Muscle layer of colon (tissue), 2 donors: ENCODE measurements around the gene FLOT2.
A peak's percentile ranks its signal among the peaks of the same experiment; 100 is the strongest.

Experiments
- H3K27ac ChIP-seq: one replicate; pipeline ENCODE4 v1.7.0; 2013; ENCODE audit warnings: low read depth, mild to moderate bottlenecking, low read length, moderate library complexity
- H3K27me3 ChIP-seq, 2 donors: one replicate each; pipeline ENCODE4 v1.7.0; 2013; ENCODE audit warnings: low read length in 2 of 2, mild to moderate bottlenecking in 2 of 2; ENCODE audit not compliant: insufficient read depth in 2 of 2, control insufficient read depth in 1 of 2
- H3K36me3 ChIP-seq: one replicate; pipeline ENCODE4 v1.7.0; 2013; ENCODE audit warnings: mild to moderate bottlenecking, low read length; ENCODE audit not compliant: insufficient read depth
- H3K4me1 ChIP-seq: one replicate; pipeline ENCODE4 v1.7.0; 2013; ENCODE audit warnings: mild to moderate bottlenecking, low read length; ENCODE audit not compliant: insufficient read depth
- H3K4me3 ChIP-seq, 2 donors: one replicate each; pipeline ENCODE4 v1.7.0; 2013; ENCODE audit warnings: low read length in 2 of 2, low read depth in 1 of 2, mild to moderate bottlenecking in 1 of 2, moderate library complexity in 1 of 2
- H3K9ac ChIP-seq: one replicate; pipeline ENCODE4 v1.7.0; 2013; ENCODE audit warnings: low read length
- H3K9me3 ChIP-seq: one replicate; pipeline ENCODE4 v1.7.0; 2013; ENCODE audit warnings: mild to moderate bottlenecking, low read length
- donor health status: abdominal sarcoma.
- donor health status: Adenocarcinoma of cecum.

FLOT2 gene

GRCh38 chr17:28896884-28897768 is at the start of gene FLOT2:
Gene FLOT2, minus strand, starts transcription at chr17:28897733. Its CDS starts 159 bp downstream, at chr17:28897574.
- Histone ChIP-seq H3K9me3 (no peaks in the 10 kb centered on the region), H3K27me3 (no peaks in the 10 kb centered on the region), H3K4me3 (peak within 1 kb of the TSS; percentile 70 to 86), H3K27ac (peak within 1 kb of the TSS; percentile 88), H3K4me1 (peaks cover 25% of the 10 kb centered on the region), H3K9ac (peak within 1 kb of the TSS; percentile 97), H3K36me3 (no peaks in the 10 kb centered on the region)

- Histone ChIP-seq H3K4me1 (peaks cover 55% of the 10 kb centered on the region), H3K27me3 (no peaks in the 10 kb centered on the region)
Observed at GRCh38 chr17:28946239-28946638, 48.7 kb upstream of the FLOT2 start.

GRCh38 chr17:28944862-28945741 is 47.6 kb upstream of the FLOT2 start:
- H3K9me3 ChIP-seq: no peaks in the 10 kb centered on the region
- no peak overlapping the region for H3K9ac ChIP-seq
- peaks cover 67% of the 10 kb centered on the region for H3K4me1 ChIP-seq
- H3K27ac ChIP-seq: no peak overlapping the region
- peaks cover 4% of the 10 kb centered on the region for H3K36me3 ChIP-seq
- H3K4me3 ChIP-seq: no peak overlapping the region
- no peaks in the 10 kb centered on the region for H3K27me3 ChIP-seq

More at GRCh38 chr17:28946239-28946638, 48.7 kb upstream of the FLOT2 start:
- H3K9ac ChIP-seq: no peak overlapping the region
- no peaks in the 10 kb centered on the region for H3K9me3 ChIP-seq
- peaks cover 4% of the 10 kb centered on the region for H3K36me3 ChIP-seq
- H3K27ac ChIP-seq: peak overlapping the region; percentile 5
- peak overlapping the region in 1 of 2 donors; percentile 3 for H3K4me3 ChIP-seq

GRCh38 chr17:28944343-28944742 is 46.8 kb upstream of the FLOT2 start:
- H3K36me3 ChIP-seq: peaks cover 4% of the 10 kb centered on the region
- H3K9me3 ChIP-seq: no peaks in the 10 kb centered on the region
- no peak overlapping the region for H3K27ac ChIP-seq
- peaks cover 74% of the 10 kb centered on the region for H3K4me1 ChIP-seq
- no peak overlapping the region for H3K4me3 ChIP-seq
- no peak overlapping the region for H3K9ac ChIP-seq
- H3K27me3 ChIP-seq: no peaks in the 10 kb centered on the region

GRCh38 chr17:28942925-28943324 is 45.4 kb upstream of the FLOT2 start:
- Histone ChIP-seq H3K36me3 (peaks cover 4% of the 10 kb centered on the region), H3K4me1 (peaks cover 80% of the 10 kb centered on the region), H3K27me3 (no peaks in the 10 kb centered on the region), H3K9ac (no peak overlapping the region), H3K9me3 (no peaks in the 10 kb centered on the region), H3K27ac (no peak overlapping the region), H3K4me3 (no peak overlapping the region)

- Histone ChIP-seq H3K9me3 (no peaks in the 10 kb centered on the region), H3K9ac (no peak overlapping the region), H3K36me3 (peaks cover 4% of the 10 kb centered on the region), H3K27me3 (no peaks in the 10 kb centered on the region), H3K4me1 (peaks cover 80% of the 10 kb centered on the region), H3K4me3 (no peak overlapping the region), H3K27ac (no peak overlapping the region)
Observed at GRCh38 chr17:28941251-28941650, 43.7 kb upstream of the FLOT2 start.

- Histone ChIP-seq H3K27ac (no peak overlapping the region), H3K9ac (no peak overlapping the region), H3K9me3 (no peaks in the 10 kb centered on the region), H3K36me3 (peaks cover 4% of the 10 kb centered on the region), H3K4me1 (peaks cover 80% of the 10 kb centered on the region), H3K4me3 (no peak overlapping the region), H3K27me3 (no peaks in the 10 kb centered on the region)
Observed at GRCh38 chr17:28940675-28941074, 43.1 kb upstream of the FLOT2 start.

- Histone ChIP-seq H3K9ac (no peak overlapping the region), H3K4me1 (peaks cover 77% of the 10 kb centered on the region), H3K27ac (no peak overlapping the region), H3K9me3 (no peaks in the 10 kb centered on the region), H3K36me3 (peaks cover 4% of the 10 kb centered on the region), H3K27me3 (no peaks in the 10 kb centered on the region), H3K4me3 (no peak overlapping the region)
Observed at GRCh38 chr17:28940142-28940541, 42.6 kb upstream of the FLOT2 start.

GRCh38 chr17:28938552-28938951 is 41.0 kb upstream of the FLOT2 start:
- Histone ChIP-seq H3K27ac (no peak overlapping the region), H3K36me3 (peaks cover 4% of the 10 kb centered on the region), H3K9me3 (no peaks in the 10 kb centered on the region), H3K27me3 (no peaks in the 10 kb centered on the region), H3K4me1 (peaks cover 67% of the 10 kb centered on the region), H3K4me3 (no peak overlapping the region), H3K9ac (no peak overlapping the region)

GRCh38 chr17:28937044-28937729 is 39.7 kb upstream of the FLOT2 start:
- Histone ChIP-seq H3K9ac (no peak overlapping the region), H3K4me3 (no peak overlapping the region), H3K27me3 (no peaks in the 10 kb centered on the region)

More at GRCh38 chr17:28937044-28937729, 39.7 kb upstream of the FLOT2 start:
- peaks cover 67% of the 10 kb centered on the region for H3K4me1 ChIP-seq
- H3K27ac ChIP-seq: no peak overlapping the region
- H3K9me3 ChIP-seq: no peaks in the 10 kb centered on the region
- no peaks in the 10 kb centered on the region for H3K36me3 ChIP-seq
